ENCODE data around the gene HPSE2. TPM values are rescaled to one million over a fixed set of nuclear protein-coding genes. Genes with fewer than 3 reads are reported as not detected.

The HPSE2 gene
- total RNA-seq, 4 donors from 2014 or later: 32.3 to 70.0 (median 43.6) TPM

DNA sequence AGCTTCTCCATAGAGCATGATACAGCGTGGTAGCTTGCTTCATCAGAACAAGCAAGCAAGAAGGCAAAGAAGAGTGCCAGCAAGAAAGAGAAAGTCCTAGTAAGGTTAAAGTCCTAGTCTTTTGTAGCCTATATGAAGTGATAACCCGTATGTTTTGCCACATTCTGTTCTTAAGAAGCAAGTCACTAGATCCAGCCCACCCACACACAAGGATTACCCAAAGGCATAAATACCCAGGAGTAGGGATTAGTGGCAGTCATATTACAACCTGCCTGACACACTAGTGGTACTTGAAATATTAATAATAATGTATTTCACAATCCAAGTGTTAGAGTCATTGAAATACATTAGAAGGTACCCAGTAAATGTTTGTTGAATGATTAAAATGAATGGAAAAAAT lies 285.5 kb downstream of the HPSE2 start:
- no peaks in the 10 kb centered on the region for H3K9me3 ChIP-seq
- no peaks in the 10 kb centered on the region for H3K36me3 ChIP-seq
- TF ChIP-seq EP300 (IDR thresholded peaks at IDR 0.05): no peak
- no peak for TF ChIP-seq POLR2AphosphoS5 (IDR thresholded peaks at IDR 0.05)
- no peak for TF ChIP-seq POLR2A (IDR thresholded peaks at IDR 0.05; ENCODE audit: low read depth)
- TF ChIP-seq, protein P1, sequence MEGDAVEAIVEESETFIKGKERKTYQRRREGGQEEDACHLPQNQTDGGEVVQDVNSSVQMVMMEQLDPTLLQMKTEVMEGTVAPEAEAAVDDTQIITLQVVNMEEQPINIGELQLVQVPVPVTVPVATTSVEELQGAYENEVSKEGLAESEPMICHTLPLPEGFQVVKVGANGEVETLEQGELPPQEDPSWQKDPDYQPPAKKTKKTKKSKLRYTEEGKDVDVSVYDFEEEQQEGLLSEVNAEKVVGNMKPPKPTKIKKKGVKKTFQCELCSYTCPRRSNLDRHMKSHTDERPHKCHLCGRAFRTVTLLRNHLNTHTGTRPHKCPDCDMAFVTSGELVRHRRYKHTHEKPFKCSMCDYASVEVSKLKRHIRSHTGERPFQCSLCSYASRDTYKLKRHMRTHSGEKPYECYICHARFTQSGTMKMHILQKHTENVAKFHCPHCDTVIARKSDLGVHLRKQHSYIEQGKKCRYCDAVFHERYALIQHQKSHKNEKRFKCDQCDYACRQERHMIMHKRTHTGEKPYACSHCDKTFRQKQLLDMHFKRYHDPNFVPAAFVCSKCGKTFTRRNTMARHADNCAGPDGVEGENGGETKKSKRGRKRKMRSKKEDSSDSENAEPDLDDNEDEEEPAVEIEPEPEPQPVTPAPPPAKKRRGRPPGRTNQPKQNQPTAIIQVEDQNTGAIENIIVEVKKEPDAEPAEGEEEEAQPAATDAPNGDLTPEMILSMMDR (IDR thresholded peaks at IDR 0.05): no peak
- no peaks in the 10 kb centered on the region for H3K27me3 ChIP-seq
- WGBS: 83% methylated on average over 2 of the region's 2 CpGs
- H3K27ac ChIP-seq (replicated peaks in 1 of 4): no peak overlapping the region
- intact Hi-C loops (cut with DNase I): no loop called here
- peaks cover 0 to 24% (median 6%) of the 10 kb centered on the region in 4 donors for H3K4me1 ChIP-seq
- no peak overlapping the region for H3K4me3 ChIP-seq
- DNase-seq (ENCODE audit: extremely low spot score): no peak

DNA sequence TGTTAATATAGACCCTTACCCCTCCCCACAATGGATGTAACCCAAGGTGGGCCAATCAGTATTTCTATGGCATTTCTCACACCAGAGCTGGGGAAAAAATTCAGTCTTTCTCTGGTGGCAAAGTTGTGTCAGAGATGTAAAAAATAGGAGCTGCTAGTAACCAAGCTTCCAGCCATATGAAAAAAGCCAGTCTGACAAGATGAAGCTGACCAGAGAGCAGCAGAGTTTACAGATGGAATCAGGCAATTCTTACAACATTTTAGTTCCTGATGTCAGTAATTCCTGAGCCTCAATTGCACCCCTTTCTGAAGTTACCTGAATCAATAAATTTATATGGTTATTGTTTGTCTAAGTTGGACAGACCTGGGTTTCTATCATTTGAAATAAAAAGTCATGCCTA lies 286.3 kb downstream of the HPSE2 start:
- no peak overlapping the region for H3K27ac ChIP-seq (replicated peaks in 1 of 4)
- intact Hi-C loops (cut with DNase I): no loop called here
- H3K4me1 ChIP-seq: peaks cover 0 to 24% (median 6%) of the 10 kb centered on the region in 4 donors
- no peaks in the 10 kb centered on the region for H3K36me3 ChIP-seq
- no peaks in the 10 kb centered on the region for H3K27me3 ChIP-seq
- DNase-seq (ENCODE audit: extremely low spot score): no peak
- no peaks in the 10 kb centered on the region for H3K9me3 ChIP-seq
- TF ChIP-seq, protein P1 (IDR thresholded peaks at IDR 0.05): no peak
- TF ChIP-seq POLR2A (IDR thresholded peaks at IDR 0.05; ENCODE audit: low read depth): no peak
- TF ChIP-seq EP300 (IDR thresholded peaks at IDR 0.05): no peak
- TF ChIP-seq POLR2AphosphoS5 (IDR thresholded peaks at IDR 0.05): no peak
- H3K4me3 ChIP-seq: no peak overlapping the region

- TF ChIP-seq POLR2AphosphoS5 (IDR thresholded peaks at IDR 0.05) (no peak), POLR2A (IDR thresholded peaks at IDR 0.05; ENCODE audit: low read depth) (no peak), EP300 (IDR thresholded peaks at IDR 0.05) (no peak)
- TF ChIP-seq, protein P1 (IDR thresholded peaks at IDR 0.05): no peak
These were observed 292.0 kb downstream of the HPSE2 start for GRCh38 chr10:98943681-98944080.

DNA sequence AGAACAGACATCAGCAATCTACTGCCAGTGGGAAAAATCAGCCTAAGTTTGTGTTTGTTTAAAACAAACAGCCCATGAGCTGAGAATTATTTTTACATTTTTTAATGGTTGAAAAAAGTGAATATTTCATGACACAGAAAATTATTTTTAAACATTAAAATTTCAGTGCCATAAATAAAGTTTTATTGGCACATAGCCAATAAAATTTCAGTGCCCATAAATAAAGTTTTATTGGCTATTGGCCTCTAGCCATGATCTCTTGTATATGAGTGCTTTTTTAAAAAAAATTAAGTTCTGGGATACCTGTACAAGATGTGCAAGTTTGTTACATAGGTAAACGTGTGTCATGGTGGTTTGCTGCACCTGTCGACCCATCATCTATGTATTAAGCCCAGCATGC lies 305.9 kb downstream of the HPSE2 start:
- 93% methylated on average over 2 of the region's 2 CpGs for WGBS
- Histone ChIP-seq H3K4me3 (no peak overlapping the region), H3K9me3 (peaks cover 0 to 9% (median 0%) of the 10 kb centered on the region in 4 donors), H3K27ac (replicated peaks in 1 of 4) (no peak overlapping the region), H3K36me3 (no peaks in the 10 kb centered on the region), H3K4me1 (peaks cover 0 to 5% (median 2%) of the 10 kb centered on the region in 4 donors), H3K27me3 (no peaks in the 10 kb centered on the region)
- intact Hi-C loops (cut with DNase I): no loop called here
- TF ChIP-seq POLR2AphosphoS5 (IDR thresholded peaks at IDR 0.05): no peak
- DNase-seq (ENCODE audit: extremely low spot score): no peak

More at GRCh38 chr10:98943681-98944080, 292.0 kb downstream of the HPSE2 start:
- Histone ChIP-seq H3K4me3 (no peak overlapping the region), H3K27me3 (no peaks in the 10 kb centered on the region), H3K36me3 (no peaks in the 10 kb centered on the region), H3K27ac (replicated peaks in 1 of 4) (no peak overlapping the region), H3K4me1 (no peaks in the 10 kb centered on the region), H3K9me3 (peaks cover 0 to 1% (median 0%) of the 10 kb centered on the region in 4 donors)
- intact Hi-C loops (cut with DNase I): no loop called here
- no peak for DNase-seq (ENCODE audit: extremely low spot score)
- WGBS: 77% methylated on average over 1 of the region's 1 CpG

DNA sequence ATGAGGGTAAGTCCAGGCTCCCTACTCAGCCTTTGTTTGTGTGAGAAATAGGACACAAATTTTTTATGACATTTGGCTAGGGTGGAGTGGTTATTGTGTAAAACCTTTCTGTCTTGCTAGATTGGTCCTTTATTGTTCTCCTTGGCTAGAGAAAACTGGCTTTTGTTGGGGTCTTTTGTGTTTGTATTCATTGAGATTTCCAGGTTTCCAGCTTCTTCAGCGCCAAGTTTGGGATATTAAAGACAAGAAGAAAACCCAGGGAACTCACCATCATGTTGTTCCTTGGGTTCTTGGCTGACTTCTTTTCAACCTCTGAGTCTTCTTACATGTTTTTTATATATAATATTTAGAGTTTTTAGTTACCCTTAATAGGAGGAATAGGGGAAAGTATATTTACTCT lies 310.0 kb downstream of the HPSE2 start:
- H3K4me1 ChIP-seq: peaks cover 0 to 21% (median 14%) of the 10 kb centered on the region in 4 donors
- no peaks in the 10 kb centered on the region for H3K27me3 ChIP-seq
- 84% methylated on average over 1 of the region's 1 CpG for WGBS
- no peaks in the 10 kb centered on the region for H3K36me3 ChIP-seq
- H3K27ac ChIP-seq (replicated peaks in 1 of 4): no peak overlapping the region
- intact Hi-C loops (cut with DNase I): no loop called here
- TF ChIP-seq, protein P1 (IDR thresholded peaks at IDR 0.05): no peak
- TF ChIP-seq EP300 (IDR thresholded peaks at IDR 0.05): no peak
- no peak for TF ChIP-seq POLR2AphosphoS5 (IDR thresholded peaks at IDR 0.05)
- no peak for TF ChIP-seq POLR2A (IDR thresholded peaks at IDR 0.05; ENCODE audit: low read depth)
- H3K4me3 ChIP-seq: no peak overlapping the region
- no peaks in the 10 kb centered on the region for H3K9me3 ChIP-seq
- no peak for DNase-seq (ENCODE audit: extremely low spot score)

All from esophagus muscularis mucosa (tissue), 4 donors.